ENCODE measurements around the gene OGA.
A peak's percentile ranks its signal among the peaks of the same experiment; 100 is the strongest.

Gene OGA

GRCh38 chr10:101824736-101825135 lies 6.5 kb upstream of the OGA start:
- ATAC-seq: no peak

GRCh38 chr10:101818872-101819633 lies 809 bp upstream of the OGA start:
- peak; percentile 27 for ATAC-seq

More at GRCh38 chr10:101824736-101825135, 6.5 kb upstream of the OGA start:
- no peak for TF ChIP-seq ESRRG (CRISPR knock-in tag; IDR thresholded peaks at IDR 0.05)
- TF ChIP-seq ZFP30 (CRISPR knock-in tag; IDR thresholded peaks at IDR 0.05): no peak
- TF ChIP-seq, protein P1, sequence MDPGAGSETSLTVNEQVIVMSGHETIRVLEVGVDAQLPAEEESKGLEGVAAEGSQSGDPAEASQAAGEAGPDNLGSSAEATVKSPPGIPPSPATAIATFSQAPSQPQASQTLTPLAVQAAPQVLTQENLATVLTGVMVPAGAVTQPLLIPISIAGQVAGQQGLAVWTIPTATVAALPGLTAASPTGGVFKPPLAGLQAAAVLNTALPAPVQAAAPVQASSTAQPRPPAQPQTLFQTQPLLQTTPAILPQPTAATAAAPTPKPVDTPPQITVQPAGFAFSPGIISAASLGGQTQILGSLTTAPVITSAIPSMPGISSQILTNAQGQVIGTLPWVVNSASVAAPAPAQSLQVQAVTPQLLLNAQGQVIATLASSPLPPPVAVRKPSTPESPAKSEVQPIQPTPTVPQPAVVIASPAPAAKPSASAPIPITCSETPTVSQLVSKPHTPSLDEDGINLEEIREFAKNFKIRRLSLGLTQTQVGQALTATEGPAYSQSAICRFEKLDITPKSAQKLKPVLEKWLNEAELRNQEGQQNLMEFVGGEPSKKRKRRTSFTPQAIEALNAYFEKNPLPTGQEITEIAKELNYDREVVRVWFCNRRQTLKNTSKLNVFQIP (CRISPR knock-in tag; IDR thresholded peaks at IDR 0.05; ENCODE audit: borderline replicate concordance, low read depth): no peak
- no peak for TF ChIP-seq CSDC2 (CRISPR knock-in tag; IDR thresholded peaks at IDR 0.05)
- no peak for TF ChIP-seq ZNF8 (CRISPR knock-in tag; IDR thresholded peaks at IDR 0.05)
- no peak for TF ChIP-seq BACH2 (CRISPR knock-in tag; IDR thresholded peaks at IDR 0.05; ENCODE audit: borderline replicate concordance)
- no peak for TF ChIP-seq ZFP3 (CRISPR knock-in tag; IDR thresholded peaks at IDR 0.05)
- no peak for TF ChIP-seq ZNF70 (CRISPR knock-in tag; IDR thresholded peaks at IDR 0.05)
- no peak for TF ChIP-seq GLIS3 (CRISPR knock-in tag; IDR thresholded peaks at IDR 0.05)
- no peak for TF ChIP-seq TCF4 (CRISPR knock-in tag; IDR thresholded peaks at IDR 0.05; ENCODE audit: borderline replicate concordance)
- TF ChIP-seq RARB (CRISPR knock-in tag; IDR thresholded peaks at IDR 0.05): no peak
- TF ChIP-seq TOX (CRISPR knock-in tag; IDR thresholded peaks at IDR 0.05; ENCODE audit: borderline replicate concordance): no peak

DNA sequence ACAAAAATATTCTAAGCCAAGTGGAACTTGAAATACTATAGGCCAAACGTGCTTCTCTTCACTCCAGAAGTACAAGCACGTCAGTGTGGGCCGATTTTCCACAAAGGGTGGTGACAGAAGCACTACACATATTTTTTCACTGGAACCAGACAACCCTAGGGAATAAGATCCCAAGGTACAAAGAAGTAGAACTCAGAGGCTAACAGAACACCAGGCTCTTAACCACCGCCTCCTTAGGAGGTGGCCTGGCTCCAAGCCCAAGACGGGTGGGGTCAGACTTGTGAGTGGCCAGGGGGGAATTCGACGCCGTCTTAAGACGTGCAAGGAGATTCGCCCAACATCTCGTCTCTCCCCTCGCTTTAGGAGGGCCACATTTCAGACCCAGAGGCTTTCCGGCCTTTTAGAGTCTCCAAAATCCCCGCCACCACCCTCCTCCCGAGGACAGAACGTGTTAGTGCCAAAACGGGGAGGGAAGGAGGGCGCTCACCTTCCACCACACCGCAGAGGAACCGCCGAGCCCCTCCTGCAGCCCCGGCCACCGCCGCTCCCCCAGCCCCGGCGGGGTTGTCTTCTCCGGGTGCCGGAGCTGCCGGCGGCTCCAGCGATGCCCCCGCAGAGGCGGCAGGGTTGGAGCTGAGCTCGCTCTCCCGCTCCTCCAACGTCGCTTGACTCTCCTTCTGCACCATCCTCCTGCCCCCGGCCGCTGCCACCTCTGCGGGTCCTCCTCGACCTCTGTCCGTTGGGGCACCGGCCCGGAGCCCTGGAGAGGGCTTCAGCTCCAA lies 716 bp downstream of the OGA start:
- TF ChIP-seq ZNF70 (CRISPR knock-in tag; IDR thresholded peaks at IDR 0.05): no peak
- ATAC-seq: peak; percentile 77

More at GRCh38 chr10:101818872-101819633, 809 bp upstream of the OGA start:
- TF ChIP-seq, protein P1 (CRISPR knock-in tag; IDR thresholded peaks at IDR 0.05; ENCODE audit: borderline replicate concordance, low read depth): no peak
- TF ChIP-seq CSRNP3 (CRISPR knock-in tag; IDR thresholded peaks at IDR 0.05): no peak

DNA sequence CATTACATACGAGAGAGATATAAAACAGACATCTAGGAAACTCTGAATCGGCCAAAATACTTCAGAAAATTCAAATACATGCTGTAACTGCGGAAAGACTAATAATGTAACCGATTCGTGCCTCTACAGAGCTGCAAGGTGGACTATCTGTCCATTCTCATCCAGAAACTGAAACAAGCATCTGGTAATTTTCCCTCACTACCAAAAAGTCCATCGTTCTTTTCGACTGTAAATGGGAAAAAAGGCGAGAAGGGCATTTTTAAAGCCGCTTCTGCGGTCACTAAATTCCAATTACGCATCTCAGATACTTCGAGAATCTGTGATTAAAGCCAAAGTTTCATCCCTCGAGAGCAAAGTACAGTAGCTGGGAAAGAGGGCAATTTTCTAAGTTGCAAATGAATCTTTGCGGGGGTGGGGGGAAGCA lies 1.3 kb downstream of the OGA start:
- TF ChIP-seq ZNF8 (CRISPR knock-in tag; IDR thresholded peaks at IDR 0.05) (no peak), BACH2 (CRISPR knock-in tag; IDR thresholded peaks at IDR 0.05; ENCODE audit: borderline replicate concordance) (no peak), CSRNP3 (CRISPR knock-in tag; IDR thresholded peaks at IDR 0.05) (no peak), GLIS3 (CRISPR knock-in tag; IDR thresholded peaks at IDR 0.05) (no peak), CSDC2 (CRISPR knock-in tag; IDR thresholded peaks at IDR 0.05) (no peak), ESRRG (CRISPR knock-in tag; IDR thresholded peaks at IDR 0.05) (no peak), ZNF565 (CRISPR knock-in tag; conservative IDR thresholded peaks at IDR 0.05; ENCODE audit: low read depth) (no peak), ARNTL (CRISPR knock-in tag; IDR thresholded peaks at IDR 0.05; ENCODE audit: borderline replicate concordance, low read depth) (no peak)
- TF ChIP-seq, protein P2, sequence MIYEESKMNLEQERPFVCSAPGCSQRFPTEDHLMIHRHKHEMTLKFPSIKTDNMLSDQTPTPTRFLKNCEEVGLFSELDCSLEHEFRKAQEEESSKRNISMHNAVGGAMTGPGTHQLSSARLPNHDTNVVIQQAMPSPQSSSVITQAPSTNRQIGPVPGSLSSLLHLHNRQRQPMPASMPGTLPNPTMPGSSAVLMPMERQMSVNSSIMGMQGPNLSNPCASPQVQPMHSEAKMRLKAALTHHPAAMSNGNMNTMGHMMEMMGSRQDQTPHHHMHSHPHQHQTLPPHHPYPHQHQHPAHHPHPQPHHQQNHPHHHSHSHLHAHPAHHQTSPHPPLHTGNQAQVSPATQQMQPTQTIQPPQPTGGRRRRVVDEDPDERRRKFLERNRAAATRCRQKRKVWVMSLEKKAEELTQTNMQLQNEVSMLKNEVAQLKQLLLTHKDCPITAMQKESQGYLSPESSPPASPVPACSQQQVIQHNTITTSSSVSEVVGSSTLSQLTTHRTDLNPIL (CRISPR knock-in tag; IDR thresholded peaks at IDR 0.05; ENCODE audit: low read depth): no peak
- no peak for ATAC-seq
